ACHN (cell line): ENCODE measurements around the gene TPO.
"Not testable (repeated sequence)": the region's sequence is repeated elsewhere in the genome, so short reads cannot be mapped to it uniquely, and the experiment has no call there.

ENCODE experiments used
- DNase-seq: peaks from one replicate; pipeline ENCODE4 v3.0.0-alpha.2; 2015
- in situ Hi-C: cut with HindIII; loops from 2 replicates; pipeline ENCODE4 v1.10.0; 2017; ENCODE audit warnings: low sequenced_read_pairs, low pct_ligation_motif_present, low pct_unique_long_range_greater_than_20kb

Gene TPO

GRCh38 chr2:1400943-1401735 is 12.1 kb upstream of the TPO start:
- in situ Hi-C loops: no loop called here
- no peak for DNase-seq

GRCh38 chr2:1402064-1402463 is 11.2 kb upstream of the TPO start:
- in situ Hi-C loops: no loop called here
- no peak for DNase-seq

- in situ Hi-C loops: no loop called here
- DNase-seq: no peak
These were observed 9.7 kb upstream of the TPO start for GRCh38 chr2:1403565-1403964.

DNA sequence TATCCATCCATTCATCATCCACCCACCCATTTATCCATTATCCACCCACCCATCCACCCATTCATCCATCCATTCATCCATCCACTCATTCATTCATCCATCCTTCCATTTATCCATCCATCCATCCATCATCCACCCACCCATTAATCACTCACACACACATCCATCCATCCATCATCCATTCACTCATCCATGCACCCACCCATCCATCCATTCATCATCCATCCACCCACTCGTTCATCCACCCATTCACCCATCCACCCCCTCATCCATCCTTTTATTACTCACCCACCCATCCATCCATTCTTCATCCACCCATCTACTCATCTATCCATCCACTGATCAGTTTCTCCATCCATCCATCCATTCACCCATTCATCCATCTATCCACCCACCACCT is 8.1 kb upstream of the TPO start:
- in situ Hi-C loops: no loop called here

GRCh38 chr2:1405967-1406366 is 7.3 kb upstream of the TPO start:
- in situ Hi-C loops: no loop called here
- DNase-seq: no peak

More for the DNA sequence above, 8.1 kb upstream of the TPO start:
- no peak for DNase-seq

GRCh38 chr2:1406434-1406833 is 6.8 kb upstream of the TPO start:
- in situ Hi-C loops: no loop called here
- no peak for DNase-seq

- in situ Hi-C loops: no loop called here
- DNase-seq: no peak
These were observed 5.2 kb upstream of the TPO start for GRCh38 chr2:1407950-1408675.

DNA sequence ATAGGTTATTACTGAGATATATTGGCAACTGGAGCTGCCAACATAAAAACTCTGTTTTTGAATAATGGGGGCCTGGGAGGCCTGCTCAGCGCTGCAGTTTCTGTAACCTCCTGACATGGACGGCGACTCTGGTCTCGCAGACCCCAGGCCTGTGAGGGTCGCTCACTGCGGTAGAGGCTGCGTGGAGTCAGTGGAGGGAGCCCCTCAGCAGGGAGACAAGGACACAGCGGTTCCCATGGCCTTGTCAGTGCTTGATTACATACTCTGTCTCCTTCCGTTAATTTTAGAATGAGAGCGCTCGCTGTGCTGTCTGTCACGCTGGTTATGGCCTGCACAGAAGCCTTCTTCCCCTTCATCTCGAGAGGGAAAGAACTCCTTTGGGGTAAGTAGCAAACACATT is 858 bp downstream of the TPO start:
- in situ Hi-C loops: no loop called here
- DNase-seq: no peak

DNA sequence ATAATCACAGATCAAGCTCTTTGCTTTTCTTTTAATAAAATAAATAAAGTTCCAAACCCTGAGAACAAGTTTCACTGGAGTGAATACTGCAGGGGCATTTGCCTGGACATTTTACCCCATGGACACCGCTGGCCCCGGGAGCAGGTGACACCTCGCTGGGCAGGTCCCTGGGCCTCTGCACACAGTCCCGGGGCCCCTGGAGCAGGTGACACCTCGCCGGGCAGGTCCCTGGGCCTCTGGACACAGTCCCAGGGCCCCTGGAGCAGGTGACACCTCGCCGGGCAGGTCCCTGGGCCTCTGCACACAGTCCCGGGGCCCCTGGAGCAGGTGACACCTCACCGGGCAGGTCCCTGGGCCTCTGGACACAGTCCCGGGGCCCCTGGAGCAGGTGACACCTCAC is 1.6 kb downstream of the TPO start:
- in situ Hi-C loops: not testable (repeated sequence)

GRCh38 chr2:1415501-1415900 is 2.2 kb downstream of the TPO start:
- DNase-seq: no peak
- in situ Hi-C loops: no loop called here

More for the DNA sequence above, 1.6 kb downstream of the TPO start:
- not testable (repeated sequence) for DNase-seq

- no peak for DNase-seq
- in situ Hi-C loops: no loop called here
These were observed 5.3 kb downstream of the TPO start for GRCh38 chr2:1418566-1418965.

- DNase-seq: no peak
- in situ Hi-C loops: no loop called here
These were observed 7.7 kb downstream of the TPO start for GRCh38 chr2:1420746-1421480.

DNA sequence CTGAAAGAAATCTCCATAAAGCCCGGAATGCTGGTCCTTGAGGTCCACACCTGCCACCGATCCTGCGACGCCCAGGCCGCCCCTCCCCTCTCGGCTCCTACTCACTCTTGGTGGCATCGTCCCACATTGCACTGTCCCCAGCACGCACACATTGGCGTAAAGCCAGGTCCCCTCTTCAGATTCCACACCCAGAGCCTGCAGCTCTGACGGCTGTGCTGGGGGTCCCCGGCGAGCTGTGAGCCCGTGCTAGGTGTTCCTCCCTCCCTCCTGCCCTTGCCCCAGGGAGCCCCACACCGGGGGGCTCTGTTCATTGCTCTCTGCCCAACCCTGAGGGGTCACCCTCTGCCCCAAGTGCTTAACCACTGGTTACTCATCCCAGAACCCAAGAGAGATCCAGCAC is 8.5 kb downstream of the TPO start:
- in situ Hi-C loops: no loop called here
- no peak for DNase-seq

GRCh38 chr2:1422131-1422530 is 8.9 kb downstream of the TPO start:
- no peak for DNase-seq
- in situ Hi-C loops: no loop called here

GRCh38 chr2:1422716-1423285 is 9.5 kb downstream of the TPO start:
- in situ Hi-C loops: no loop called here
- no peak for DNase-seq

DNA sequence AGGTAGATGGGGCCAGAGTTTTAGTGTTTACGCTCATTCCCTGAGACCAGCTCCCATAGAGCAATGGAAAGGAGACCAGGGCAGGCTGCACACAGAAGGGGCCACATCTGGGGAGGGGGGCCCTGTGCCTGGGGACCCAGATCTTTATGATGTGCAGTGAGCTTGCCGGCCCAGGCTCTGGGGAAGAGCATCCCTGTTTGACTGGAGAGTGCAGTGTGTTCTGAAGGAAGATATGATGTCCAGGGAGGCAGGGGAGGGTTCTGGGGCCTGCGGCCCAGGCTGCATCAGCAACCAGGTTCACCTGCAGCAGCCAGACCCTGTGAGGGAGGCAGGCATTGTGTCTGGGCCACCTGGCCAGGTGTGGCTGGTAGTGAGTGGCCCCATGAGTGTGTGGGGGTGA is 13.8 kb downstream of the TPO start:
- DNase-seq: no peak
- in situ Hi-C loops: no loop called here

DNA sequence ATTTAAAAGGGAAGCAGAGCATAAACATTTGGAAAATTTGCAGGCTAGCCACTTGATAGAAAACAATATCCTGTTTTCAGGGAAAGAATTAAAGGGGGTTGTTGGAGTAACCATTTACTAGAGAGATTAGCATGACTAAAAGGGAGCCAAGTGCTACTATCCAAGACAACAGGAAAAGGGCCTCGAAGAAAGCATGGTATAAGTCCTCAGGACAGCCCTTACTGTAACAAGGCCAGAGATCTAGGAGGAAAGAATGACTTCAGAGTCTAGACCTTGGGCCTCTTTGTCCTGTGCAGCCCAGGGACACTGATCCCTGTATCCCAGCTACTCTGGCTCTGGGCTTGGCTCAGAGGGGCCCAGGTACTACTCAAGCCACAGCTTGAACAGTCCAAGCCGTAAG is 16.6 kb downstream of the TPO start:
- in situ Hi-C loops: no loop called here
- no peak for DNase-seq

DNA sequence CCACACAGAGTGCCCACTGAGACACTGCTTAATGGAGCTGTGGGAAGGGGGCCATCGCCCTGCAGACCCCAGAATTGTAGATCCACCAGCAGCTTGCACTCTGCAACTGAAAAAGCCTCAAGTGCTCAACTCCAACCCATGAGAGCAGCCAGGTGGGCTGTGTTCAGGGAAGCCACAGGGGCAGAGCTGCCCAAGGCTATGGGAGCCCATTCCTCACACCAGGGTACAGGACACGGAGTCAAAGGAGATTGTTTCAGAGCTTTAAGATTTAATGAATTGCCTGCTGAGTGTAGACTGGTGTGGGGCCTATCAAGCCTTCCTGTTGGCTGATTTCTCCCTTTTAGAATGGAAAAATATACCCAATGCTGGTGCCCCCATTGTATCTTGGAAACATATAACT is 17.2 kb downstream of the TPO start:
- in situ Hi-C loops: no loop called here
- no peak for DNase-seq

- DNase-seq: no peak
- in situ Hi-C loops: no loop called here
These were observed 18.7 kb downstream of the TPO start for GRCh38 chr2:1431886-1432400.
